ENCODE data around the gene CAMP.

- TF ChIP-seq YY1 (IDR thresholded peaks at IDR 0.05; ENCODE audit: insufficient read depth, insufficient read length) (no peak), SUZ12 (IDR thresholded peaks at IDR 0.05; ENCODE audit: extremely low read depth, insufficient read depth, insufficient read length) (no peak), ZNF274 (IDR thresholded peaks at IDR 0.05; ENCODE audit: low read depth, low read length) (no peak)
These were observed 21.2 kb downstream of the CAMP start for GRCh38 chr3:48244461-48244860.

All from NT2/D1 (cell line).